Liver (tissue), 3 donors: Measurements from ENCODE around the gene MRC1.

ENCODE experiments used
- CTCF ChIP-seq: fragments of 150-350 bp; IDR thresholded peaks from 2 replicates; pipeline ENCODE4 v1.5.1; 2017; ENCODE audit warnings: improper control_type of control experiment, low read depth, low read length; ENCODE audit not compliant: missing input control
- EGR1 ChIP-seq, 2 donors: IDR thresholded peaks; 2 replicates each; pipeline ENCODE4 v1.6.1; 2016 to 2018; ENCODE audit warnings: antibody characterized with exemption in 2 of 2, low read depth in 2 of 2
- FOXA1 ChIP-seq: IDR thresholded peaks from 2 replicates; pipeline ENCODE4 v1.6.1; 2016; ENCODE audit warnings: antibody characterized with exemption
- RAD21 ChIP-seq, 2 donors: IDR thresholded peaks; 2 replicates each; pipeline ENCODE4 v1.6.1; 2016; ENCODE audit warnings: antibody characterized with exemption in 2 of 2, mild to moderate bottlenecking in 2 of 2
- YY1 ChIP-seq: IDR thresholded peaks from 2 replicates; pipeline ENCODE4 v1.6.1; 2016; ENCODE audit warnings: antibody characterized with exemption, mild to moderate bottlenecking
- TF ChIP-seq, protein P1 (sequence below): IDR thresholded peaks from 2 replicates; pipeline ENCODE4 v1.6.1; 2016; ENCODE audit warnings: antibody characterized with exemption
- donor health status: healthy.
- donor health status: healthy.

DNA sequence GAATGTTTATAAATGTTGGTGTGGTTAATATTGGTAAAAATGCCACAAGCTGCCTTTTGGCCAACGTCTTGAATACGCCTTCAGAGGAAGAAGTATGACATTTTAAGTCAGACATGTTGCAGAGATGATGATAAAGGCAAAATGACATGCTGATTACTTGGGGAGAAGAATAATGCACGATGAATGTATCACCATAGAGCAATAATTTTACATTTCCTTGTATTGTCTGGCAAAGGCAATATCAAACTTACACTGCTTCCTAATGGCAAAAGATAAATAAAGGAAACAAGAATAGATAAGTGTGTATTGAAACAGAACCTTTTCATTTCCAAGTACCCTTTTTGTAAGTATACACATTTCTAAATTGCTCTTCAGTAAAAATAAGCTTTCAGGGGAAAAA, 8.6 kb downstream of the MRC1 start:
- TF ChIP-seq CTCF (no peak), RAD21 (IDR thresholded peaks at IDR 0.05) (no peak), EGR1 (IDR thresholded peaks at IDR 0.05; ENCODE audit: low read depth in 2 of 2) (no peak), YY1 (no peak), FOXA1 (no peak)
- TF ChIP-seq, protein P1, sequence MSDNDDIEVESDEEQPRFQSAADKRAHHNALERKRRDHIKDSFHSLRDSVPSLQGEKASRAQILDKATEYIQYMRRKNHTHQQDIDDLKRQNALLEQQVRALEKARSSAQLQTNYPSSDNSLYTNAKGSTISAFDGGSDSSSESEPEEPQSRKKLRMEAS, result no peak
